ENCODE results near the gene H6PD. TPM values are rescaled to one million over a fixed set of nuclear protein-coding genes. Genes with fewer than 3 reads are reported as not detected.

H6PD gene
- total and polyA plus RNA-seq, 8 donors, result 8.7 to 34.2 (median 16.1) TPM

GRCh38 chr1:9253004-9253403 is 18.4 kb downstream of the H6PD start:
- no peak for FAIRE-seq
- H3K4me3 ChIP-seq, result no peak overlapping the region
- 76 to 78% methylated on average over 8 of the region's 8 CpGs for whole genome bisulfite sequencing, 2 donors
- no peak for TF ChIP-seq CTCF (IDR thresholded peaks at IDR 0.05)
- intact Hi-C loops (cut with DNase I), result no loop called here
- no peaks in the 10 kb centered on the region for H3K27me3 ChIP-seq
- peaks cover 12 to 21% (median 15%) of the 10 kb centered on the region in 3 donors for H3K4me1 ChIP-seq
- no peaks in the 10 kb centered on the region for H3K9me3 ChIP-seq
- no peak for DNase-seq
- peaks cover 0 to 2% (median 0%) of the 10 kb centered on the region in 3 donors for H3K36me3 ChIP-seq
- no peak overlapping the region for H3K27ac ChIP-seq
- ATAC-seq, result no peak

DNA sequence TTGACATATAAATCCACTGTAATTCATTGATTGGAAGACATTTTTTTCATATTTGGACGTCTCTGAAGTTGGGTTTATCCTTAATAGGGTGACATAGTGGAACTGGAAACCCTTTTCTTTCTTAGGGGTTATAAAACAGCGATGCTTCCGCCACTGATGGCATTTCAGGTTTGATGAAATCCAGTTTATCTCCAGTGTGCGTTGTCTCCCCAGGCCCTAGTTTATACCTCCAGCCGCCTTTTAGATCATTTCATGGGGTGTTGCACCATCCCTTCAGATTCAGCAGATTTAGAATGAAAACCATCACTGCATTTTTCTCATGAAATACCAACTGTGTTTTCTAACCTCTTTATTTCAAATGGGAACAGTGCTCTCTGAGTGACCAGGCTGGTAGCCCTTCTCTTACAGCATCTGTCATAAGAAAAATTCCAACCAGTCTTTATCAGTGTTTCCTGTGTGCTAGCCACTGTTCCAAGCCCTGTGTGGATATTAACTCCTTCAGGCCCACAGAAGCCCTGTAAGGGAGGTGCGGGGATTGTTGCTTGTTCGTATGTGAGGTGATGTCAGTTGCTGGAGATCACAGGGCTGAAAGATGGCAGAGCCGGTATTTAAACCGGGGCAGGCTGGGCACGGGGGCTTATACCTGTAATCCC is 19.0 kb downstream of the H6PD start:
- no peak for TF ChIP-seq CTCF (IDR thresholded peaks at IDR 0.05)
- ATAC-seq (no peak), FAIRE-seq (no peak), DNase-seq (no peak)
- H3K27ac ChIP-seq, result no peak overlapping the region
- H3K36me3 ChIP-seq, result peaks cover 0 to 2% (median 0%) of the 10 kb centered on the region in 3 donors
- no peaks in the 10 kb centered on the region for H3K27me3 ChIP-seq
- no peaks in the 10 kb centered on the region for H3K9me3 ChIP-seq
- H3K4me1 ChIP-seq, result peaks cover 12 to 21% (median 15%) of the 10 kb centered on the region in 3 donors
- intact Hi-C loops (cut with DNase I), result no loop called here
- WGBS, 2 donors, result 76 to 80% methylated on average over 10 of the region's 10 CpGs
- no peak overlapping the region for H3K4me3 ChIP-seq

DNA sequence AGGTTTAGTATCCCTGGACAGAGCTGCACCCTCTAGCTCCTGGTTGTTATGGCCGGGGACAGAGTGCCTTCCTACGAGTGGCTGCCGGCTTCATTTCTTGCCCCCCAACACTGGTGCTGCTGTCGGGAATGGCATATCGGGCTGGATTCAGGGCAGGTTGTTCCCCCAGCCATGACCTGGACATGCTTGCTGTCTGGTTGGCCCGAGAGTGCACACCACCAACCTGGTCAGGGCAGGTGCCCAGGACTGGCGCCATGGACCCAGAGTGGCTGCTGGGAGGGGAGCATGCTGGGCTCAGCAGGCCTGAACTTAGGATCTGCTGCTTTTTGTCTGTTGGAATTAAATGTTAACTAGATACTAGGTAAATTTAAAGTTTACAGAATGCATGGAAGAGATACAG is 21.8 kb downstream of the H6PD start:
- FAIRE-seq (no peak), ATAC-seq (no peak), DNase-seq (no peak)
- H3K4me3 ChIP-seq, result no peak overlapping the region
- no peaks in the 10 kb centered on the region for H3K27me3 ChIP-seq
- H3K36me3 ChIP-seq, result peaks cover 0 to 2% (median 0%) of the 10 kb centered on the region in 3 donors
- WGBS, 2 donors, result 89 to 91% methylated on average over 7 of the region's 7 CpGs
- intact Hi-C loops (cut with DNase I), result no loop called here
- no peaks in the 10 kb centered on the region for H3K9me3 ChIP-seq
- no peak overlapping the region for H3K27ac ChIP-seq
- no peaks in the 10 kb centered on the region for H3K4me1 ChIP-seq
- no peak for TF ChIP-seq CTCF (IDR thresholded peaks at IDR 0.05)

DNA sequence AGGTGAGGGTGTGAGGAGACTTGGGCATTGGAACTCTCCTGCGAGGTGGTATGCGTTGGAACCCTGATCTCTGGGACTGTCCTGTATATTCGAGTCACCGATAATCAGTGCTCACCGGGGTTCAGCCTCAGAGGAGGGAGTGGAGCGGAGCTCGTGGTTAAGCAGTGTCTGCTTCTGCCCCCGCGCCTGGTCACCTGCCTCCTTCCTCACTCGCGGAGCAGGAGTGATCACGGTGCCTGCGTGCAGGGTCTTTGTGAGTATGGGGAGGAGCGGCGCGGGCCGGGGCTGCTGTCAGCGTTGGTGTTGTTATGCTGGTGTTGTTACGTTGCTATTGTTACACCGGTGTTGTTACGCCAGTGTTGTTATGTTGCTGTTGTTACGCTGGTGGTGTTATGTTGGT is 23.3 kb downstream of the H6PD start:
- DNase-seq (no peak), ATAC-seq (no peak), FAIRE-seq (no peak)
- Histone ChIP-seq H3K9me3 (no peaks in the 10 kb centered on the region), H3K4me1 (no peaks in the 10 kb centered on the region), H3K4me3 (no peak overlapping the region), H3K27me3 (no peaks in the 10 kb centered on the region), H3K27ac (no peak overlapping the region), H3K36me3 (peaks cover 0 to 2% (median 0%) of the 10 kb centered on the region in 3 donors)
- WGBS, 2 donors, result 93 to 95% methylated on average over 22 of the region's 22 CpGs
- intact Hi-C loops (cut with DNase I), result no loop called here
- no peak for TF ChIP-seq CTCF (IDR thresholded peaks at IDR 0.05)

- H3K9me3 ChIP-seq, result no peaks in the 10 kb centered on the region
- no peak for FAIRE-seq
Measured at GRCh38 chr1:9258629-9259028, 24.1 kb downstream of the H6PD start.

More at GRCh38 chr1:9258629-9259028, 24.1 kb downstream of the H6PD start:
- DNase-seq (no peak), ATAC-seq (no peak)
- no peaks in the 10 kb centered on the region for H3K4me1 ChIP-seq
- no peaks in the 10 kb centered on the region for H3K27me3 ChIP-seq
- peaks cover 0 to 5% (median 2%) of the 10 kb centered on the region in 3 donors for H3K36me3 ChIP-seq
- no peak for TF ChIP-seq CTCF (IDR thresholded peaks at IDR 0.05)
- H3K4me3 ChIP-seq, result no peak overlapping the region
- H3K27ac ChIP-seq, result no peak overlapping the region
- intact Hi-C loops (cut with DNase I), result no loop called here
- 98 to 99% methylated on average over 9 of the region's 9 CpGs for WGBS, 2 donors
